Measurements from ENCODE around the gene USH1C.

The USH1C gene

GRCh38 chr11:17498058-17498457, 46.2 kb downstream of the USH1C start:
- DNase-seq = no peak

GRCh38 chr11:17496406-17496805, 47.8 kb downstream of the USH1C start:
- no peak for DNase-seq

GRCh38 chr11:17494019-17494418, 50.2 kb downstream of the USH1C start:
- DNase-seq = no peak

GRCh38 chr11:17490938-17491337, 53.3 kb downstream of the USH1C start:
- no peak for DNase-seq

- DNase-seq = no peak
Observed at GRCh38 chr11:17490232-17490631, 54.0 kb downstream of the USH1C start.

- no peak for DNase-seq
Observed at GRCh38 chr11:17489751-17490150, 54.5 kb downstream of the USH1C start.

- DNase-seq = no peak
Observed at GRCh38 chr11:17488563-17488962, 55.7 kb downstream of the USH1C start.

GRCh38 chr11:17486646-17487045, 57.6 kb downstream of the USH1C start:
- no peak for DNase-seq

GRCh38 chr11:17483505-17483904, 60.7 kb downstream of the USH1C start:
- DNase-seq = no peak

DNA sequence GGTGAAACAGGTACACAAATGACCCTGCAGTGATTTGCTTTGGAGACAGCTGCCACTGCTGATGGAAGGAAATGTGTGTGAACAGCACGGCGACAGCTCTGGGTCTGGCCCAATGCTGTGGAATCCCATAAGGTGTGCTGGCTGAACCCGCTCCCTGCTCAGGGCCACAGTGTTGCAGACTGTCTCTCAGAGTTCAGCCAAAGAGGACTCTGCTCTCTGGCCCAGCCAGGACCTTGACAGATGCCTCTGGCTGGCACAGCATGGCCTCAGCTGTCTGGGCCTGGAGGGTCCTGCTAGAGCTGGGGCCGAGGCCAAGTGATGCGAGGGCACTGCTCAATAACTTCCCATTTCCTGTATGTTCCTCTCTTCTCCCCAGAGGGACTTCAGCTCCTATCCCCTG, 62.3 kb downstream of the USH1C start:
- DNase-seq = no peak

- DNase-seq = no peak
Observed at GRCh38 chr11:17479284-17480214, 64.7 kb downstream of the USH1C start.

DNA sequence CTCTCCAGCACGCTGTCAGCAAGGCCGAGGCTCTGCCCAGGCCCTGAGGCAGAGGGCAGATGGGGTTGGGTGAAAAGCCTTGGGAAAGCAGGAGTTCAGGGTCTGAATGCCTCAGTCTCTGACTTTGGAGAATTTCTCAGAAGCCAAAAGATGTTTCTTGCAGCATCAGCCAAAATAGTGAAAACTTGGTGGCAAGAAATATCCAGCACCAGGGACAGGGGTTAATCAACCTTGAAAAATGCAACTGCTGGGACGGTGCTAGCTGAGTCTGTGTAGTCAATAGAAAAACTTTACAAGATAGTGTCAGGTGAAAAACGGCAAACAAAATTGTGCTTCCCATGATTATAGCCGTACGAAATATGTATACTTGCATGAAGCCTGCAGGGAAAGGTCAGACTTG, 66.1 kb downstream of the USH1C start:
- DNase-seq = no peak

DNA sequence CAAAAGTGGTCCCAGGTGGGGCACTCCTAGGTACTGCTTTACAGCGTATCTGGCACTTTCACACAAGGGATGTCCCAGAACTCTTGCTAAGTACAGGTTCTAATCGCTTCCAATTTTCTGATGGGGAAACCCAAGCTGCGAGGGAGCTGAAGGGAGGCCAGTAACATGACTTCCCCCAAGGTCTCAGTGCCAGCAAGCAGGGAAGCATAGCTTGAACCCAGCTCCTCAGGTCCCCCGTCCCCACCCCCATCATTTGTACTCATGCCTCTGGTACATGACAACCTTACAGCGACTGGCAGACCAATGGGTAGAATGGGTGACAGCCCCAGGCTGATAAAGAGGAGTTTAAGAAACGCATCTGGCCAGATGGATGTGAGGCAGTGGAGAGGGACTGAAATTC, 66.9 kb downstream of the USH1C start:
- DNase-seq = no peak

DNA sequence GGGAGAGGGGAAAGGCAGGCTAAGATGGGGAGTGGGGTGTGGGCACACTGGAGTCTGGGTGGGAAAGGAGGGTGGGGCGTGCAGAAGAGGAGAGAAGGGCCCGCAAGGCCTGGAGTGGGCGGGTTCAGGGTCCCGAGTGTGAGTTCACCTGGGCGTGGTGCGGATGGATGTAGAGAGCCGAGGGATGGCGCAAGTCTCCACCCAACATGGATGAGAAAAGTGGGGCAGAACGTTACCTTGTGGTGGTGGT, 67.2 kb downstream of the USH1C start:
- DNase-seq = no peak

GRCh38 chr11:17476317-17477083, 67.7 kb downstream of the USH1C start, which contains the start of gene ABCC8:
ABCC8 (minus strand) TSS chr11:17476845; CDS start chr11:17476776, 69 bp downstream.
- no peak for DNase-seq

DNA sequence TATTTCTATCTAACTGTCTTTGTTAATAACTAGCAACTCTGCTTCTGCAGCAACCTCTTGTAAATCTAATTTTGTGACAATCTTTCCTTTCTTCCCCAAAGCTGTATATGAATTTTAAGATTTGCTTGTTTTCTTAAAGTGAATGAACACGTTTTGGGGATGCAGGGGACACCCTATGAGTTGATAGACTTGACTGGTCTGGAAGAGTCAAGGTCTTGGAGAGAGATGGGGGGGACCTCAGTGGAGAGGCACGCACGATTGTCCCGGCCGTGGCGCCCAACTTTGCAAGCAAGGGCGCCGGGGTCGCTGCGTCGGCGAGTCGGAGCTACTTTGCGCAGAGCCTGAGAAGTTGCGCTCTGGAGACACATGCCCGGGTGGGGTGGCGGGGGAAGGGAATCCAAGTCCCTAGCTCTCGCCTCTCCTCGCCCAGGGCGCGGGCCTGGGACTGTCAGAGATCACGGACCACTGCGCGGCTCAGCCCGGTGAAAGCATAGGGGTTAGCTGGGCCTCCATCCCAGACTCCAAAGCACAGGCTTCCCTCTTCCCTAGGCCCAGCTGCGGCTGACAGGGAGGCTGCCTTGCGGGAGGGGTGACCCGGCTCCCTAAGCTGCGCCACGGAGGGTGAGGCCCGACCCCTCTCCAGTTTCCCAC, 68.4 kb downstream of the USH1C start:
- no peak for DNase-seq

DNA sequence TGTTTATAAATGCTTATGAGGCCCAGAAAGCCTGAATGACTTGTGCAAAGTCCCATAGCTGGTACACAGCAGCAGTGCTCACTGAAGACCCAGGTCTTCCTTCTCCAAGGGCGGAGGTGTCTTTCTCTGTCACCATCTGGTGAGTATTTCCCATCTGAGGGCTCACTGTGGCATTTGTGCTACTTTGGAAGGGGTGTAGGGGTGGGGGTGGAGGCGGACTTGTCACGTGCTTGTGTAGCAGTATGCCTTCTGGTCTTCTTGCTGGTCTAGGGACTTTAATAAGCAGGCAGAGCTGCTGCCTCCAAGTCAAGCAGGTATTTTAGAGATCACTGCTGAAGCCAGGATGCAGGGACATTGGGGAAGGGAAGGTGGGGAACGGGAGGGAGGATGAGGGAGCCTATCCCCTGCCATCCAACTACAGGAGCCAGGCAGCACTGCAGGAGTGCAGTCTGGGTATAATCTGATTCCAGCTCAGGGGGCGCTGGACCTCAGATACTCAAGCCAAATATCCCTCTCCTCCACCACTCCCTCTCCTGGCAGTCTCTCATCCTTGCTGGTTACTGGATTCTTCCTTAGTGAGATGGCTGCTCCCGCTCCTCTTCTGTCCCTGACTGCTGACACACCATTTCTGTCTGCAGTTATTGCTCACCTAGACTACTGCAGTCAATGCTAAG, 71.0 kb downstream of the USH1C start:
- DNase-seq = no peak

DNA sequence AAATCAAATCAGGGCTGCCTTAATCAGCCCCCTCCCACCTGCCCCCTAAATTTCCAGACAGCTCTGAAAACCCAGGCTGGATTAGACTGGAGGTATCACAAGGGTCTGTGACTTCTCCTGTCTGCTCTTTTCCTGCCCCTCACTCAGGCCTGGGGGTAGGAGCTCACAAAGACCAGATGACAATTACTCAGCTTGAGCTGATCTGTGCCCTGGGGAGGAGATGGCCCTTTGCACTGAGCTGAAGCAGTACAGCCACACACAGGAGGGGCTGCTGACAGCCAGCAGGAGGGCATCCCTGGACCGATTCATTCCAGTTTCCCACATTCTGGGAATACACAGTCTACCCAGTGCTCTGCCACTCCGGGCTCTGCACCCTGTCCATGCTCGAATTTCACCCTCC, 71.7 kb downstream of the USH1C start:
- no peak for DNase-seq

DNA sequence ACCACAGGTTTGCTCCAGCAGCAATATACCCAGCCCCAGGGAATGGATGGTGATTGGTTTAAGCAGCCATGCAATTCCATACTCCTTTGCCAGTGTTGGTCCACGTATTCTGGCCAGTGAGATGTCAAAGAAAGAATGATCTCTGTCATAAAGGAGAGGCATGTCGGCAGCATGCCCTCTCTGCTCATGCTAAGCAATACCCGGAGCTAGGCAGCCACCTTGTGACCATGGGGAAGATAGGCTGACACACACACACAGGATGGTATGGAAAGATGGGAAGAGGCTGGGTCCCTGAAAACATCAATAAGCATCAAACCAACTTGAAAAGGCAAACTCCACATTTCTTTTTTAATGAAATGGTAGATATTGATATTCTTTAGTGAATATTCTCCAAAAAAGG, 72.7 kb downstream of the USH1C start:
- DNase-seq = no peak

DNA sequence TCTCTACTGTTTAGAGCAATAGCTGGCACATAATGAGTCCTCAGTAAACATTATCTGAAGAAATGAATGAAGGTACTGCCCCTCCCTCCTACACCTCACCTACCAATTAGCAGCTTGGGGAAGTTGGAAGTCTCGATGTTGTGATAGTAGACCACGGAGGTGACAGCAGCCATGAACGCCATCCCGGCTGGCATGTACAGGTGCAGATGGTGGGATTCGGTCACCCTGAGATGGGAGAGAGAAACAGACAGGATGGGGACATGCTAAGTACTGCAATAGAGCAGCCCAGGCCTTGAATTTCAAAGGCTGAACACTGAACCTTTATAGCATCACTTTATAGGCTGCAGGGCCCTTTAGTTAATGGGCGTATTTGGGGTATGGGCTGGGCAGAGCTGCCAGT, 74.2 kb downstream of the USH1C start:
- no peak for DNase-seq

DNA sequence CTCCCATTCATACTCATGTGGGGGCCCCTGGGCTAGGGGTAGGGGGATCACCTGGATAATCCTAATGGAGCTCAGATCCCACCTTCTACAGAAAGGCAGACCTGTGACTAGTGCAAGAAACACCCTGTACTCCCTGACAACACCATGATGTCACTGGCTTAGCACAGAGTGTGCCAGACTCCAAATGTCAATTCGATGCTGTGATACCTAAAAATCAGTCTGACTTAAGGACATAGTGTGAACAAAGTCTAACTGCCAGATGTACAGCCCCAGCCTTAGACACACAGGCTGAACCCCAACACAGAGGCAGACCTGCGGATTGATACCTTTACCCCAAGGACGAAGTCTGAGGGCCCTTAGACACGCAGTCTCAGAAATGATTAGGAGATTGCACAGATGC, 76.1 kb downstream of the USH1C start:
- no peak for DNase-seq

DNA sequence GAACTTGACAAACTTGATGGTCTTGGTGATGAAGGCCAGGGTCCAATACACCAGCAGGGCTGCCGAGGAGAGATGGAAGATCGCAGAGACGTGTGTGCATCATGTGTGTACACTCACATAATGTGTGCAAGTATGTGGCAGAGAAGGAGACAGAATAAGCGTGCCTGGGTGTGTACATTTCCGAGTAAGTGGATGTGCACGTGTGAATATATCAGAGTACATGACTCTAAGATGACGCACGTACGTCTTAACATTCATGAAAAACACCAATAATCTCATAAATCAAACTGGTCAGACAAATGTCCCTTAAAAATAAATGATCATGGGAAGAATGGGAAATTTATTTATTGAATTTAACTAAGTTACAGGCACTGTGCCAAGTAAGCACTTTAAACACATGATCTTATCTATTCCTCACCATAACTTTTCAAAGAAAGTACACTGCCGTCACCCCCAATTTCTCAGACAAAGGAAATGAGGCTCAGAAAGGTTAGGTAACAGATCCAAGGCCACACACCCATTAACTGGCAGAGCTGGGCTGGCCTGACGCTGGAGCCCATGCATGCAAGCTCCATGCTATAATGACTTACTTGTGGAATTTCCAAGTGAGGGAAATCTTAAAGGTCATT, 80.6 kb downstream of the USH1C start:
- DNase-seq = no peak

GRCh38 chr11:17462940-17463339, 81.3 kb downstream of the USH1C start:
- no peak for DNase-seq
